H9 (cell line): ENCODE results near the gene IGF2R. TPM values are rescaled to one million over a fixed set of nuclear protein-coding genes. Genes with fewer than 3 reads are reported as not detected.

Experiments used
- DNase-seq: peaks from one replicate; pipeline ENCODE4 v3.0.0-alpha.2; 2017
- H2AFZ ChIP-seq: one replicate; pipeline ENCODE4 v1.6.1; 2013; ENCODE audit warnings: mild to moderate bottlenecking, low read length, control low read depth, moderate library complexity
- H2AK5ac ChIP-seq: 2 replicates; pipeline ENCODE4 v1.6.1; 2013; ENCODE audit warnings: low read length, control low read depth, mixed read lengths; ENCODE audit not compliant: insufficient read length
- H2BK120ac ChIP-seq: one replicate; pipeline ENCODE4 v1.6.1; 2013; ENCODE audit warnings: low read depth, mild to moderate bottlenecking, low read length, control low read depth, inconsistent platforms; ENCODE audit not compliant: poor library complexity, severe bottlenecking
- H2BK12ac ChIP-seq: 2 replicates; pipeline ENCODE4 v1.6.1; 2013; ENCODE audit warnings: low read length, control low read depth, mixed read lengths, low read depth; ENCODE audit not compliant: insufficient read length
- H2BK15ac ChIP-seq: 2 replicates; pipeline ENCODE4 v1.6.1; 2013; ENCODE audit warnings: low read depth, low read length, control low read depth
- H2BK20ac ChIP-seq: one replicate; pipeline ENCODE4 v1.6.1; 2013; ENCODE audit warnings: low read depth, mild to moderate bottlenecking, low read length, control low read depth, inconsistent platforms; ENCODE audit not compliant: poor library complexity, severe bottlenecking
- H2BK5ac ChIP-seq: 2 replicates; pipeline ENCODE4 v1.6.1; 2013; ENCODE audit warnings: low read length, control low read depth, mixed read lengths; ENCODE audit not compliant: insufficient read length
- H3K14ac ChIP-seq: 2 replicates; pipeline ENCODE4 v1.6.1; 2013; ENCODE audit warnings: low read length, control low read depth; ENCODE audit not compliant: insufficient read depth
- H3K18ac ChIP-seq: 2 replicates; pipeline ENCODE4 v1.6.1; 2013; ENCODE audit warnings: low read depth, mild to moderate bottlenecking, mixed read lengths, low read length, control low read depth; ENCODE audit not compliant: insufficient read length
- H3K23ac ChIP-seq: 2 replicates; pipeline ENCODE4 v1.6.1; 2013; ENCODE audit warnings: low read length, control low read depth, mixed read lengths, low read depth; ENCODE audit not compliant: insufficient read length
- H3K23me2 ChIP-seq: 2 replicates; pipeline ENCODE4 v1.6.1; 2013; ENCODE audit warnings: low read depth, mild to moderate bottlenecking, mixed read lengths, low read length, control low read depth; ENCODE audit not compliant: insufficient read length, poor library complexity, severe bottlenecking
- H3K27ac ChIP-seq: 2 replicates; pipeline ENCODE4 v1.5.1; 2013; ENCODE audit warnings: low read length, control low read depth, mixed read lengths, low read depth; ENCODE audit not compliant: insufficient read length
- H3K27me3 ChIP-seq: 2 replicates; pipeline ENCODE4 v1.6.1; 2013; ENCODE audit warnings: low read length, control low read depth, inconsistent platforms; ENCODE audit not compliant: insufficient read depth
- H3K4ac ChIP-seq: 2 replicates; pipeline ENCODE4 v1.6.1; 2013; ENCODE audit warnings: low read depth, mild to moderate bottlenecking, control low read depth, inconsistent platforms, low read length, moderate library complexity
- H3K4me1 ChIP-seq: 2 replicates; pipeline ENCODE4 v1.6.1; 2013; ENCODE audit warnings: low read length, control low read depth, inconsistent platforms; ENCODE audit not compliant: insufficient read depth
- H3K4me2 ChIP-seq: 2 replicates; pipeline ENCODE4 v1.6.1; 2013; ENCODE audit warnings: low read length, control low read depth, mixed read lengths; ENCODE audit not compliant: insufficient read length, insufficient read depth
- H3K56ac ChIP-seq: 2 replicates; pipeline ENCODE4 v1.6.1; 2013; ENCODE audit warnings: low read depth, mild to moderate bottlenecking, mixed read lengths, low read length, control low read depth; ENCODE audit not compliant: insufficient read length
- H3K79me1 ChIP-seq: 2 replicates; pipeline ENCODE4 v1.6.1; 2013; ENCODE audit warnings: low read depth, mild to moderate bottlenecking, moderate library complexity, low read length, control low read depth, inconsistent platforms; ENCODE audit not compliant: insufficient read depth, poor library complexity, severe bottlenecking
- H3K79me2 ChIP-seq: 2 replicates; pipeline ENCODE4 v1.6.1; 2013; ENCODE audit warnings: low read length, control low read depth, inconsistent platforms; ENCODE audit not compliant: insufficient read depth
- H3K9ac ChIP-seq: 2 replicates; pipeline ENCODE4 v1.6.1; 2013; ENCODE audit warnings: low read length, control low read depth, mixed read lengths; ENCODE audit not compliant: insufficient read length; ENCODE audit errors: extremely low read depth
- H3K9me3 ChIP-seq: one replicate; pipeline ENCODE4 v1.6.1; 2013; ENCODE audit warnings: low read depth, low read length, inconsistent platforms; ENCODE audit not compliant: control insufficient read depth
- H3T11ph ChIP-seq: one replicate; pipeline ENCODE4 v1.6.1; 2013; ENCODE audit warnings: mild to moderate bottlenecking, low read length, control low read depth, inconsistent platforms
- H4K20me1 ChIP-seq: one replicate; pipeline ENCODE4 v1.6.1; 2013; ENCODE audit not compliant: control insufficient read depth, insufficient read length, insufficient read depth
- H4K5ac ChIP-seq: 2 replicates; pipeline ENCODE4 v1.6.1; 2013; ENCODE audit warnings: low read depth, mild to moderate bottlenecking, mixed read lengths, low read length, control low read depth; ENCODE audit not compliant: insufficient read length
- H4K8ac ChIP-seq: replicated peaks from 2 replicates; pipeline ENCODE4 v1.6.1; 2013; ENCODE audit warnings: low read length, control low read depth, mixed read lengths, low read depth; ENCODE audit not compliant: insufficient read length
- H4K91ac ChIP-seq: 2 replicates; pipeline ENCODE4 v1.6.1; 2013; ENCODE audit warnings: low read depth, mild to moderate bottlenecking, moderate library complexity, mixed read lengths, low read length, control low read depth; ENCODE audit not compliant: insufficient read length
- H3K27ac Mint-ChIP-seq, 3 experiments: 2 replicates in 2 of 3; 3 replicates in 1 of 3; pipeline ENCODE4 v1.8.0; 2020 to 2021; ENCODE audit warnings: mixed read lengths in 3 of 3, mild to moderate bottlenecking in 1 of 3, moderate library complexity in 1 of 3
- H3K27me3 Mint-ChIP-seq: 2 replicates; pipeline ENCODE4 v1.8.0; 2021; ENCODE audit warnings: low read depth, mild to moderate bottlenecking, moderate library complexity, mixed read lengths
- H3K36me3 Mint-ChIP-seq, 3 experiments: 2 replicates in 2 of 3; 3 replicates in 1 of 3; pipeline ENCODE4 v1.8.0; 2020 to 2021; ENCODE audit warnings: low read depth in 3 of 3, mixed read lengths in 3 of 3; ENCODE audit not compliant: insufficient read depth in 1 of 3
- H3K4me1 Mint-ChIP-seq, 2 experiments: 2 replicates each; pipeline ENCODE4 v1.8.0; 2020; ENCODE audit warnings: mixed read lengths in 2 of 2
- H3K4me3 Mint-ChIP-seq, 2 experiments: 2 replicates in 1 of 2; 3 replicates in 1 of 2; pipeline ENCODE4 v1.8.0; 2020 to 2021; ENCODE audit warnings: mild to moderate bottlenecking in 2 of 2, mixed read lengths in 2 of 2, moderate library complexity in 1 of 2
- H3K9me3 Mint-ChIP-seq, 2 experiments: 2 replicates in 1 of 2; 3 replicates in 1 of 2; pipeline ENCODE4 v1.8.0; 2020; ENCODE audit warnings: mild to moderate bottlenecking in 2 of 2, mixed read lengths in 2 of 2, moderate library complexity in 1 of 2
- CTCF ChIP-seq: fragments of 200-600 bp; sonication (generic); conservative IDR thresholded peaks from 3 replicates; pipeline ENCODE4 v1.8.0; 2021; ENCODE audit warnings: antibody characterized with exemption, mild to moderate bottlenecking
- WGBS: extraction: QIAGEN DNeasy Blood & Tissue Kit; methylation state at CpG from one replicate; pipeline ENCODE4 v1.1.7; 2013; ENCODE audit warnings: missing lambda C conversion rate, low lambda C conversion rate, mixed read lengths; ENCODE audit not compliant: insufficient read length; ENCODE audit errors: extremely low coverage; 5-methylcytosine and 5-hydroxymethylcytosine counted together
- total RNA-seq: library from RNA; stranded (reverse); gene quantifications from 2 replicates; pipeline ENCODE4 v1.2.1, GENCODE V29; 2021

Gene IGF2R
- total RNA-seq, 1 experiment from 2014 or later: 66.7 TPM

GRCh38 chr6:159939591-159940016, 29.3 kb upstream of the IGF2R start:
- H3K4me3 Mint-ChIP-seq: no peak overlapping the region
- Histone ChIP-seq H4K8ac (no peak overlapping the region), H2BK12ac (no peak overlapping the region), H3K4me1 (no peaks in the 10 kb centered on the region), H4K91ac (no peak overlapping the region), H2BK15ac (no peak overlapping the region), H3K4me2 (no peak overlapping the region), H3K27ac (no peak overlapping the region), H2AK5ac (no peak overlapping the region), H3K23ac (no peak overlapping the region), H3K9me3 (no peaks in the 10 kb centered on the region), H3K23me2 (no peaks in the 10 kb centered on the region), H3K14ac (no peak overlapping the region), H2BK120ac (no peak overlapping the region), H3K79me1 (no peaks in the 10 kb centered on the region), H3K4ac (no peak overlapping the region), H3K9ac (no peak overlapping the region), H3K18ac (no peak overlapping the region), H3K27me3 (no peaks in the 10 kb centered on the region), H4K5ac (no peak overlapping the region), H3K79me2 (no peaks in the 10 kb centered on the region), H2BK5ac (no peak overlapping the region), H2BK20ac (no peak overlapping the region), H2AFZ (no peak overlapping the region), H3T11ph (no peak overlapping the region), H3K56ac (no peak overlapping the region), H4K20me1 (no peaks in the 10 kb centered on the region)
- H3K4me1 Mint-ChIP-seq: no peaks in the 10 kb centered on the region; a peak in 1 of 4 replicates
- H3K27ac Mint-ChIP-seq: no peak overlapping the region
- no peak for DNase-seq
- H3K9me3 Mint-ChIP-seq: peaks cover 13 to 16% of the 10 kb centered on the region in 2 experiments
- peaks cover 2 to 6% (median 3%) of the 10 kb centered on the region in 3 experiments for H3K36me3 Mint-ChIP-seq
- no CpG with 5 or more reads among the region's 6 CpGs for WGBS
- no peak for TF ChIP-seq CTCF
- H3K27me3 Mint-ChIP-seq: peaks cover 16% of the 10 kb centered on the region
